HG02759 (cell line): Measurements from ENCODE around the gene UBAC2.
"Not testable (repeated sequence)": the region's sequence is repeated elsewhere in the genome, so short reads cannot be mapped to it uniquely, and the experiment has no call there.

Experiments used
- ATAC-seq: cut with Tn5 transposase; IDR thresholded peaks from one replicate; pipeline ENCODE4 v1.9.1; 2021; ENCODE audit warnings: mild to moderate bottlenecking, moderate library complexity; ENCODE audit not compliant: unreplicated experiment

The UBAC2 gene

GRCh38 chr13:99182439-99182838 is 18.2 kb upstream of the UBAC2 start:
- no peak for ATAC-seq

DNA sequence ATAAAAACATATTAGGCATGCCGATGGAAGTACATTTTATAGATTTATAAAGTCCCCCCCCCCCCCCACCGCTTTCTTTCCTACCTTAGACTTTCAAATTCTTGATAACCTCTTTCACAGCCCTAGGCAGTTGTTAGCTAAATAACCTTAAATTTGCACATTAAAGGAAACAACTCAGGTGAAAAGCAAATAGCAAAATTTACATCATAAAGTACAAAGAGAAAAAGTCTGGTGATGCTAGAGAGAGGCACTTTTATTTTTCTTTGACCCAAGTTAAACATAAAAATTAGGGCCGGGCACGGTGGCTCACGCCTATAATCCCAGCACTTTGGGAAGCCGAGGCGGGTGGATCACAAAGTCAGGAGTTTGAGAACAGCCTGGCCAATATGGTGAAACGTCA is 15.0 kb upstream of the UBAC2 start:
- ATAC-seq: no peak

- no peak for ATAC-seq
Measured at GRCh38 chr13:99190147-99190985, 10.3 kb upstream of the UBAC2 start.

GRCh38 chr13:99191336-99191899 is 9.2 kb upstream of the UBAC2 start:
- no peak for ATAC-seq

- ATAC-seq: no peak
Measured at GRCh38 chr13:99191900-99192399, 8.7 kb upstream of the UBAC2 start.

DNA sequence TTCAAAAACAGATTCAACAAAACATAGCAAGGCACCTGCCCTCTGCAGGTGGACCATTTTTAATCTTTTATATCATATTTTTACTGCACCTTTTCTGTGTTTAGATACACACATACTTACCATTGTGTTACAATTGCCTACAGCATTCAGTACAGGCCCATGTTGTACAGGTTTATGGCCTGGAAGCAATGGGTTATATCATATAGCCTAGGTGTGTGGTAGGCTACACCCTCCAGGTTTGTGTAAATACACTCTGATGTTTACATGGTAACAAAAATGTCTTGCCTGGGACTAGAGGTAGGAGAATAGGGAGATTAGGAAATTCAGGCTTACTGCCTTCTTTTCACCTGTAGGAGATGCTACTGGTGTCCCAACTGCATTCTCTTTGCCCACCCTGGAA is 8.2 kb upstream of the UBAC2 start:
- no peak for ATAC-seq

DNA sequence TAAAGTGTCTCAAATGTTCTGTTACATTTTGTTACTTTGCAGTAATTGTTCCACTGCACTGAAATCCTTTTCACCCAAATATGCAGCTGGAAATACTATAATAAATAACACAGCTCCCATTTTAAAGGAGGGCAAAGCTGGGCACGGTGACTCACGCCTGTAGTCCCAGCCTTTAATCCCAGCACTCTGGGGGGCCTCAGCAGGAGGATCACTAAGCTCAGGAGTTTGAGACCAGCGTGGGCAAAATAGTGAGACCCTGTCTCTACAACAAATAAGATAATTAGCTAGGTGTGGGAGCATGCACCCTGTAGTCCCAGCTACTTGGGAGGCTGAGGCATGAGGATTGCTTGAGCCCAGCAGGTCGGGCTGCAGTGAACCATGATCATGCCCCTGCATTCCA is 7.5 kb upstream of the UBAC2 start:
- ATAC-seq: no peak

DNA sequence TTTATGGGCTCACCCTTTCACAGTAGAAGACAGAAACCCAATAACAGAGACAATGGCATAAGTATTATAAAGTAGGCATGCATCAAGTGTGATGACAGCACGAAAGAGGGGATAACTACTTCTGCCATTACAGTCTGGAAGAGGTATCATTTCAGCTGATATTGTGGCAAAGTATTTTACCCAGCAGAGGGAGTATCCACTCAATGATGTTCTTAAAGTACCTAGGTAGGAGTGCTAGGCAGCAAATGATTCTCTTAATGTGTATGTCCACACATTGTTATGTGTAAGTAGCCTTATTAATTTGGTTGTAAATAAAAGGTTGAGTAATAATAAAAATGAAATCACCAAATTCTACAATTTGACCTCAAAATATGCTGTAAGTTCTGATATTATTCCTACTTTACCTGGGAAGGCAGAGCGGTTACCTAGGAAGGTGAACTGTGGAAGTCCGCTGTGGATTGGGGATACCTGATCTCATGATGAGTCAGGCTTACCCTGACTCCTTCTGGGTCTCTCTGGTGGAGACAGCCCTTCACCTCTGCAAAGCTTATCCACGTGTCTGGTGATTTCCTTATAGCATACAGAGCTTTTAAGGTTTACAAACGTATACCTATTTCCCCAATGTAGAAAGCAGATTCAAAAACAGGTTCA is 4.1 kb upstream of the UBAC2 start:
- no peak for ATAC-seq

DNA sequence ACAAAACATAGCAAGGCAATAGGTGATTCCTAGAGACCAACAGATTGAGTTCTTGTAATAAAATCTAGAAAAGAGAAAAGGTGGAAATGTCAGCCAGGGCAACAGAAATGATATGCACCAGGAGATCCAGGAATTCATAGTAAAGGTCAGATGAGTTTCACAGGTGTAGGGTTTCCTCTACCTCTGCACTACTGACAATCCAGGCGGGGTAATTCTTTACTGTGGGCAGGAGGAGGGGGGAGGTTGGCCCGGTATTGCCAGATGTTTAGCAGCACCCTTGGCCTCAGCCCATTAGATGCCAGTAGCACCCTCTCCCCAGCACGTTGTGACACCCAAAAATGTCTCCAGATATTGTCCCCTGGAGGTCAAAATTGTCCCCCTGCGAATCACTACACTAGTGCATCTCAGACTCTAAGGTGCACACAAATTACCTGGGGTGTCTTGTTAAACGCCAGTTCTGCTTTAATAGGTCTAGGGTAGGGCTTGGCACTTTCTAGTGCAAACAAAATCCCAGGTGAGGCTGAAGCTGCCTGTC is 3.5 kb upstream of the UBAC2 start:
- no peak for ATAC-seq

DNA sequence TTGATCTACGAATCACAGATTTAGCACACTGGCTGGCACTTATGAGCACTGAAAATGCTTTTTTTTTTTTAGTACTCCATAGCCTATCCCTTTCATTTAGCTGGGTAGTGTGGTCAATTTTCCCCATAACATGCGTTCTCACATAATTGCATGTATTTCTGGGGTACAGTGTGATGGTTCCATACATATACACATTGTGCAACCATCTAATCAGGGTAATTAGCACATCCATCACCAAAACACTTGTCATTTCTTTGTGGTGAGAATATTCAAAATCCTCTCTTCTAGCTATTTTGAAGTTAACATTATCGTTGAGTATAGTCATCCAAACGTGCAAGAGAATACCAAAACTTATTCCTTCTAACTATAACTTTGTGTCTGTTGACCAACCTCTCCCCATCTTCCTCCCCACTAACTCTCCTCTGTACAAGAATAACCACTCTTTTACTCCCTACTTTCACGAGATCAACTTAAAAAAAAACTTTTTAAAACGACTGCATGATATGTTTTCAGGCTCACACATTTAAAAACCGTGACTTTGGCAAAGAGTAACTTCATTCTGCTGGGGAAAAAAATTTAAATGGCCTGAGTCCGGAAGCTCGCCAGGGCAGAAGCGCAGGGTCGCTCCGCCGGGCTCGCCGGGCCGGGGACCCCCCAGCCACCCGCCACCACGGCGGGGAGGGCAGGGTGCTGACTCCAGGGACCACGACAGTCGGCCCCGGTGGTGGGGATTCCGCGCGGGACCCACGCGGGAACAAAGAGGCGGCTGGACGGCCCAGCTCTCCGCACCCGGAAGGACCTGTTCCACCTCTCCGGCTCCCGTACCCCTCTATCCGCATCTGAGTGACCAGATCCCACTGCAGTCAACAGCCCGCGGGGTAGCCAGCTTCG is 868 bp upstream of the UBAC2 start:
- ATAC-seq: peak; percentile 2

DNA sequence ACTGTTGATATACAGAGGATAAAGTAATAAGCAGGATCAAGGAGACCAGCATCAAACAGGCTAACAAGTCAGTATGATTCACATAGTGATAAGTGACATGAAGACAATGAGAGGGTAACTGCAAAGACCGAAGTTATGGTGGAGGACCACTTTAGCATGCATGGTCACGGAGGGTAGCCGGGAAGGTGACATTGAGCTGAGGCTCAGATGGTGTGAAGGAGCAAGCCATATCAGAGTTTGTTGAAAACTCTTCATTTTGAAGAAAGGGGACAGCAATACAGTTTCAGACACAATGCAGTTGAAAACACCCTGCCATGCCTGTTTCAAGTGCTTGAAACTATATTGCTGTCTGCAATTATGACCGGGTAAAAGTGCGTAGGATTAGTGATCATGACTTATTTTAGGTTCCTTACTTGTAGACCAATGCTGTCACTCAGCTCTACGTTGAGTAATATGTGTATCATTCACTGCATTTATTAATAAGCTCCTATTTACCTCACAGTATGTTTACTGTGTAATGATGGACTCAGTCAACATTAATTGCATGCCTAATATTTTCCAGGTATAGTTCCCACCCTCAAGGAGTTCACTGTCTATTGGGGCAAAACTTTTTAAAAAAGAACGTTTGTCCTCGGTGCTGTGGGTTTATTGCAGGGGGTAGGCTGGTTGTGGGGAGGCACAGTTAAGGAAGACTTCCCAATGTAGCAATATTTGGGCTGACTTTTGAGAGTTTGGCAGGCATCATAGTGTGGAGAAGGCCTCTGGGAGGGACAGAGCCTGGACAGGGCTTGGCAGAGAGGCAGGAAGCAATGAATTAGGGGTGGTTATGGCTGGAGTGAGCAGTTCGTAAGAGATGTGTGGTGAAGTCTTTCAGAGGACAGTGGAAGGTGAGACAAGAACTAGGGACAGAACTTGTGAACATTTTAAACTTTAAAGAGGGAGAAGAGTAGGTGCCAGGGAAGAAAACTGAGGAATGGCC is 3.2 kb downstream of the UBAC2 start:
- no peak for ATAC-seq

DNA sequence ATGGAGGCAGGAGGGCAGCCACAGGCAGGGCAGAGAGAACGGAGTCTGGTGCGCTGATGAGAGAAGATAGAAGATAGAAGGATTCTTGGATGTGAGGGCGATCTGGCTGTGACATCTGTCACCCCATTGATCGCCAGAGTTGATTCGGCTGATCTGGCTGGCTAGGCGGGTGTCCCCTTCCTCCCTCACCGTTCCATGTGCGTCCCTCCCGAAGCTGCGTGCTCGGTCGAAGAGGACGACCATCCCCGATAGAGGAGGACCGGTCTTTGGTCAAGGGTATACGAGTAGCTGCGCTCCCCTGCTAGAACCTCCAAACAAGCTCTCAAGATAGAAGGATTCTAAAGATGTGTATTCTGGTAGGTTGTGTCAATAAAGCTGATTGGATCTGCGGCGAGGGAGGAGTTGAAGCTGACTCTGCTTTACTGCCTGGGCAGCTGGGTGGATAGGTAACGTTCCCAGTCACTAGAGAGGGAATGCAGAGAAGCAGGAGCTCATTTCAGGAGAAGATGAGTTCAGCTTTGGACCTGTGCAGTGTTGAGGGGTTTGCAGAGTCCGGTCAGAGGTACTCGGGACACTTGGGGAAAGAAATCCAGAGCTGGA is 5.1 kb downstream of the UBAC2 start:
- ATAC-seq: no peak

DNA sequence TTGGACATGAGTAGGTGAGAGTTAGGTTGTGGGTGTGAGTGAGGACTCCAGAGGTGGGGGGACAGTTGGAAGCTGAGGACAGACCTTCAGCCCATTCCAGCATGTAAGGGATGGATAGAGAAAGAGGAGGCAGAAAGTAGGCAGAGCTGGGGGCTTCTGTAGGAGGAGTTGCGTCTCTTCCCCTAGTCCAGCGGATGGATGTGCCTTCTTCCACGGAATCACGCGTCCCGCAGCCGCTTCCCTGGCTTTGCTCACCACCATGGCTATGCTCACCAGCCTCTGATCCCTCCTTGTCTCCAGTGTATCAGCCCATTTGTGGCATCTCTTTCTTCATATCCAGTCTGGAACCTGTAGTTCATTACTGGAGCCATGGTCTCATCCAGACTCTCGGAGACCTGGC is 5.6 kb downstream of the UBAC2 start:
- no peak for ATAC-seq

GRCh38 chr13:99206873-99207272 is 6.2 kb downstream of the UBAC2 start:
- no peak for ATAC-seq

DNA sequence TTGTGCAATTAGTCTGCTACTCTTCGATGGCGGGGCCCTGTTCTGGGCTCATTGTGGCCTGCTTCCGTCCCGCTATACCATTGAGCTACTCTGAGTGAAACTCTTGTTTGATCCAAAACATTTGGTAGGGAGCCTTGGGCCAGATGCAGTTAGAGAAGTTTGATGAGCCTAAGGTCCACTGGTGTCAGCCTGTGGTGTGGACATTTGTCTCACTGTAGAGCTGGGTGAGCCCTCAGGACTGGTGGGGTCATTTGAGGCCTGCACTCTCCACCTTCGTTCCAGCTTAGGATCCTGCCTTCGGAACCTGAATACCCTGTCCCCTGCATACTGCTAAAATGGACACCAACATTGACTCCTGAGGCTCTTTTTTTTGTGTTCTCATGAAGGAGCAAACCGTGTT is 6.9 kb downstream of the UBAC2 start:
- ATAC-seq: no peak

GRCh38 chr13:99208185-99208584 is 7.5 kb downstream of the UBAC2 start:
- ATAC-seq: no peak

- ATAC-seq: no peak
Measured at GRCh38 chr13:99208845-99209527, 8.3 kb downstream of the UBAC2 start.

GRCh38 chr13:99210627-99211026 is 10.0 kb downstream of the UBAC2 start:
- not testable (repeated sequence) for ATAC-seq
